NCI-H1930 (cell line): ENCODE results near the gene KCNN2.
"Not testable (repeated sequence)": the region's sequence is repeated elsewhere in the genome, so short reads cannot be mapped to it uniquely, and the experiment has no call there.

Source experiments
- DNase-seq, 2 experiments: peaks; one replicate each; lab custom pipeline; 2025; lab: John Stamatoyannopoulos, UW

Gene KCNN2

GRCh38 chr5:114419959-114420358 is 58.1 kb downstream of the KCNN2 start:
- no peak for DNase-seq

DNA sequence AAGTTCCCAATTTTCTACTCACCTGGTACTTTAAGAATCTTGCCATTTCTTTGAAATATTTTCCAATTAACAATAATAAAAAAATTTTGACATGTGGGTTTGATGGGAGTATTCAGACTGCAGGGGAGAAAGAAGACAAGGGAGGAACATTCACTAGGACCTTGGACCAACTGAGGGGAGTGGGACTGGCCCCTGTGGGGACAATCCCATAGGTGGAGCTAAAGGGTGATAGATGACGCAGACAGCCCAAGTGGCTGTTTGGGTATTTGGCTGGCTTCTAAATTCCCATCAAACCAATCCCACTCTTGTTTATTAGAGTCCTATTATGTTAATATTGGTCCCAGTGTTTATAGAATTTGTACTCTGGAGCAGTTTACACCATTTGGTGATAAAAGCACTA is 65.3 kb downstream of the KCNN2 start:
- no peak for DNase-seq

DNA sequence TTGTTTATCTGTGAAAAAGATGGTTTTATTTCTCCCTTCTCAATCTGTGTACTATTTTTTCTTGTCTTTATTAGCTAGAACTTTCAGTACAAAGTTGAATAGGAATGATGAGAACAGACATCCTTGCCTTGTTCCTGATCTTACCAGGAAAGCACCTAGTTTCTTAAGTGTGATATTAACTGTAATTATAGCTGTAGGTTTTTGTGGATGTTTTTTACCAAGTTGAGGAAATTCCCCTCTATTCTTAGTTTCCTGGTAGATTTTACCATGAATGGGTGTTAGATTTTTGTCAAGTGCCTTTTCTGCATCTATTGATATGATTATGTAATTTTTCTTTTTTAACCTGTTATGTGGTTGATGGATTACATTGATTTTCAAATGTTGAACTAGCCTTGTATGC is 68.7 kb downstream of the KCNN2 start:
- DNase-seq = no peak

DNA sequence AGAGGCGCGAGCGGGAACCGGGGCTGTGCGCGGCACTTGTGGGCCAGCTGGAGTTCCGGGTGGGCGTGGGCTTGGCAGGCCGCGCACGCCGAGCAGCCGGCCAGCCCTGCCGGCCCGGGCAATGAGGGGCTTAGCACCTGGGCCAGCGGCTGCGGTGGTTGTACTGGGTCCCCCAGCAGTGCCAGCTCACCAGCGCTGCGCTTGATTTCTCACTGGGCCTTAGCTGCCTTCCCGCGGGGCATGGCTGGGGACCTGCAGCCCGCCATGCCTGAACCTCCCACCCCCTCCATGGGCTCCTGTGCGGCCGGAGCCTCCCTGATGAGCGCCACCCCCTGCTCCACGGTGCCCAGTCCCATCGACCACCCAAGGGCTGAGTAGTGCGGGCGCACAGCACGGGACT is 70.8 kb downstream of the KCNN2 start:
- DNase-seq = not testable (repeated sequence)

DNA sequence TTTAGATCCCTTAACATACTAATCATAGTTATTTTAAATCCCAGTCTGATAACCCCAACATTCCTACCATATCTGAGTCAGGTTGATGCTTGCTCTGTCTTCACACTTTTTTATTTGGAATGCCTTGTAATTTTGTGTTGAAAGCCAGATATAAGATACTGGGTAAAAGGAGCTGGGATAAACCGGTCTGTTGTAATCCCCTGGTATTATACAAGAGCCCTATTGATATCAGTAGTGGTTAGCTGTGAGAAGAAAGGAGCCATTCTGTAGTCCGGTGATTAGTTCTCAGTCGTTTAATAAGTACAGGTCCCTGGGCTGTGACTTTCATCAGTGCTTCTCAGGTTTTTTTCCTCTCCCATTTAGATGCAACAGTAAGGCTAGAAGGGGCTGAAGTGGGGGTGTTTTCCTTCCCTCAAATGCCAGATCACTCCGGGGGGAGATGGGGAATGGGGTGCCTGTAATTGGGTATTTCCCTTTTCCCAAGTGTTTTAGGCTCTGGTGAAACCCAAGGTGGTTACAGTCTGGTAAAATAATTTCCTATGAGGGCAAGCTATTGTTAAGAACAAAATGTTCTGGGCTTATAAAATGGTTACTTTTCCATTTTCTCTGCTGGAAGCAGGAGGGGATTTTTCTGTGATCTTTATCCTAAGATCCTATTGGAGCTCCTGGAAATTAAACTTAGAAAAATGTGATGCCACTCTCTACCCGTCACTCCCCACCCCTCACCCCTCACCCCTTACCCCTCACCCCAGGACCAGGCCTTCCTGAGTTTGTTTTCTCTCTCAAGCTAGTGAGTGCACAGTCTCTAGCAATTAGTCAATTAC is 72.7 kb downstream of the KCNN2 start:
- no peak for DNase-seq

- no peak for DNase-seq
Measured at GRCh38 chr5:114435220-114435481, 73.3 kb downstream of the KCNN2 start.

- no peak for DNase-seq
Measured at GRCh38 chr5:114435885-114436299, 74.0 kb downstream of the KCNN2 start.

- DNase-seq = no peak
Measured at GRCh38 chr5:114437936-114438335, 76.1 kb downstream of the KCNN2 start.

DNA sequence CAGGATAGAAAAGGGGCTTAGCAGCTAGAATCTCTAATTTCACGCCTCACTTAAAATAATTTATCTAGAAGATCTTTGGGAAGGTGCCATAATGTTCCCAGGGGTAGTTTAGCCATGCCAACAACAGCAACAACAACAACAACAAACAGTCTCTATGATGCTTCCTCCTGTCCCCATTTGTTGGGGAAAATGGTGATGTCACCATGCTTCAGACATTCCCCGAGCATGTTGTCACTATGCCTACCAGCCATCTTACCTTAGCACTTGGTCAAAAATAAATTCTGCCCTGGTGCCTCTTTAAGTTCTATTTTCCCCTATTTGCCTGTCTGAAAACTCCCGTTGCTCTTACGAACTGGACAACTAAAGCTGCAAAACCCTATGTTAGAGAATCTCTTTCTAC is 76.6 kb downstream of the KCNN2 start:
- no peak for DNase-seq

GRCh38 chr5:114447084-114447773 is 85.4 kb downstream of the KCNN2 start:
- no peak for DNase-seq

DNA sequence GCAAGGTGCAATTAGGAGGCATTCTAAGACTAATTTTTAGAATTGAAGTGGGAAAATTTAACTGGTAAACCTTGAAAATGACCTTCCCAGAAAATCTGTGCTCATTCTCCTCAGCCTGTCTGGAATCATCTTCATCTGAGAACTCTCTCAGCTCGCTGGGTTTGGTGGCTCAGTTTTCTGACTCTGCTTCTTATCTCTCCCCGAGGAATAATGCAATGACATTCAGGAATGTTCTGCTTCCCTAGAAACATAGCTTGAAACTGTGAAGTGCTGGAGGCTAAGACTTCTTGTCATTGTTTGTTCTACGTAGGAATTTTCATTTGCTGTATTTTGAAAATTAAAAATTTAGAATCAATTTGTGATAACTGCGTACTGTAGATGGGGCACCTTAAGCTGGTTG is 86.6 kb downstream of the KCNN2 start:
- DNase-seq = no peak

- DNase-seq = peak in 1 of 2 experiments; percentile 15
Measured at GRCh38 chr5:114449860-114450421, 88.1 kb downstream of the KCNN2 start.

DNA sequence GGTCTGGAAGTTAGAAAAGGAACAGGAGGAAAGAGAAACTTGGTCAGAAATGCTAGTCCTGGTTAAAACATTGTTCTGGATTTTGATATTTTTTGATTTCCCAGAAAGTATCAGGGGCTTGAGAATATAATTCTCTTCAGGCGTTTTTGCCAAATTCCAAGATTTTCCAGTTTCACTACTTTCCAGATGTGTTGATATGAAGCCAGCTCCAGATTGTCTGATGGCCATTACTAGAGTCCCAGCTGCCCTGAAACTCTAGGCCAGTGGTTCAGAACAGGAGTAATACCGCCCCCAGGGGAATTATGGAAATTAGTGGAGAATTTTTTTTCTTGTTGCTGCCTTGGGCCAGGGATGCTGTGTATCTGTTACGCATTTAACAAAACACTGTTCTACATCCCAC is 88.6 kb downstream of the KCNN2 start:
- no peak for DNase-seq

DNA sequence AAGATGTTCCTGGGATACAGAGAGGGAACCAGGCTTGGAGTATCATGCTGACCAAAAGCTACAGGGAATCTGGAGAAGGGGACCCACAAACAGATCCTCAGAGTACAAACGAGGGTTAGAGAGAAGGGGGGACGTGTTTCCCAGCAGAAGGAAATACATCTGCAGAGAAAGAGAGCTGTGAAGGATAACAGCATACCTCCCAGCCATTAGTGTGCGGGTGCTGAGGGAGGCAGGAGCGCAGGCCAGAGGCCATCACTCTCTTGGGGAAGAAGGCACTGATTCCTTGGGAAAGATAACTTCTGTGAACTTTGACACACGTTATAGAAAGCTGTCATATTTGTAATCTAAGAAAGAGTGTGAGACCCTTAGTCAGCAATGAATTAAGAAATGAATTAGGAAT is 96.9 kb downstream of the KCNN2 start:
- no peak for DNase-seq

DNA sequence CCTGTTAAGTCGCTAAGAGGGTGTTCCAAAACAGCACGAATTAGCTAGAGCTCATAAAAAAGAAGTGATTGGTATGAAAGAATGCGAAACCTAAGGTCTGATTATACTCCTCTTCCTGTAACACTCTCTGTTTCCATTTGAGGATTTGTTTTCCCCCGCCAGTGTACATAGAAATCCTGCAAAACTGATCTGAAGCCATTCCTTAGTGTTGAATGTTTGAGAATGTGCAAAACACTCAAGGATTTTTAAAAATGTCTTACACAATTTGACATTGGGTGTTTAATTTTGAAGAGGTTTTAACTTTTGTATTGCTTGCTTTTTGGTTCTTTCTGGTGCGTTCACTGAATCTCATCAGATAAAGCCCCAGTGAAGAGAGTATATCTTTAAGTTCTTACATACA is 105.3 kb downstream of the KCNN2 start:
- no peak for DNase-seq

DNA sequence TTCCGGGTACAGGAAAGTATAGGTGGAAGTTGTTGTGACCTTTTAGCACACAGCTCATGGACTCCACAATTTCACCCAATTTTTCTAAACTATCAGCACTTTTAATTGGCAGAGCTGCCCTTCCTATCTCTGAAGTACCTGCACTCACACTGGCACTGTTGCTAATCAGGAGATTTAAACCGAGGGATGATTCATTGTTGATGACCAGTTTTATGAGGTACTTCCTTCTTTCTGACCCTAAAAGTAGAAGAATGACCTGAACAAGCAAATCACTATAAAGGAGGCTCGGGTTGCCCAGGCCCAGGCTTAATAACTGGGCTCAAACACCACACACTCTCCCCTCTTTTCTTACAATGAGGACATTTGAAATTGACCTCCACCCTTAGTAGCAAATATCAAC is 105.9 kb downstream of the KCNN2 start:
- DNase-seq = no peak

DNA sequence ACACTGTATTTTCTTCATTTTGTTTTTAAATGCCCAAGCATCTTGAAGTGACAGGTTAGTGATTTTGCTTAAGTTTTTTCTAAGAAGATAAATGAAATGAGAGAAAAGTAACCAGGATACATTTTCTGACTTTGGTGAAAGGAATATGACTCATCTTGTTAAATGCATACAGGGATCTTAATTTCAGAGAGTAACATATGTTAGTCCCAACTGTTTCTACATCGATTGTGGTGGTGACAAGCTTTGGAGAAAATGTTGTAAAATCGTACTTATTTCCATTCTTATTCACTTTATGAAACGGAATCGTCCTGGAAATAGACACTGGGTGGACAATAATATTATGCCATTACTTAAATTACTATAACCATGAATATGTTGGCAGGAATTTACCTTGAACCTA is 107.5 kb downstream of the KCNN2 start:
- no peak for DNase-seq

DNA sequence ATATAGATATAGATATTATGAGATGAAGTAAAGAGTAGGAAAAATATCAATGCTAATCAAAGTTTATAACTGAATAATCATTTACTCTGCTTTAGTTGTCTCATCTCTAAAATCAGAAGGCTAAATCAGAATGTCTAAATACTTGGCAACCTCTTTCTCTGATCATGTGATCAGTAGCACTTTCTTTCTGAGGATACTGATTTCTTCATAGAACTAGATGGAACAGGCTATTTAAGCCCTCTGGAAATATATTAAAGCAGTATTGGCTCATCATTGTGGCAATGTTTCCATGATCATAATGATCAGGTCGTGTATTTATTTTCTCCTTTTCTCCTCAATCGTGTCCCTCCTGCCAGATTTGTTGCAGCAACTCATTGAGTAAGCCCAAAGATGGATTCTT is 109.7 kb downstream of the KCNN2 start:
- no peak for DNase-seq

- no peak for DNase-seq
Measured at GRCh38 chr5:114473541-114473940, 111.7 kb downstream of the KCNN2 start.

GRCh38 chr5:114477816-114478334 is 116.0 kb downstream of the KCNN2 start:
- no peak for DNase-seq

DNA sequence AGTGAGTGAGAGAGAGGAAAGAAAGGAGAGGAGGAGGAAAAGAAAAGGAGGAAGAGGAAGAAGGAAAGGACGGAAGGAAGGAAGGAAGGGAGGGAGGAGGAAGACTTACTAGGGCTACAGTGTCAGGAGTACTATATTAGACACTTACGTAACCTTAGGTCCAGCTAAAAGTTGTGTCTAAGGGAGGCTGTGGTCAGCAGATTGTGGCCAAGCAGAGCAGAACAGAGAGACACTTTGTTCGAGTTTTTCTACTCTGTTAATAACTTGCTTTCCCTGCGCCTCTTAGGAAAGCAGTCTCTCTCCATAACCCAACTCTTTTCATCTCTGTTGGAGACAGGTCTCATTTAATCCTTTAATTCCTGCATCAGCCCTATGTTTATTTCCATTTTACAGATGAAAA is 138.9 kb downstream of the KCNN2 start:
- DNase-seq = no peak

GRCh38 chr5:114504560-114504959 is 142.7 kb downstream of the KCNN2 start:
- no peak for DNase-seq

DNA sequence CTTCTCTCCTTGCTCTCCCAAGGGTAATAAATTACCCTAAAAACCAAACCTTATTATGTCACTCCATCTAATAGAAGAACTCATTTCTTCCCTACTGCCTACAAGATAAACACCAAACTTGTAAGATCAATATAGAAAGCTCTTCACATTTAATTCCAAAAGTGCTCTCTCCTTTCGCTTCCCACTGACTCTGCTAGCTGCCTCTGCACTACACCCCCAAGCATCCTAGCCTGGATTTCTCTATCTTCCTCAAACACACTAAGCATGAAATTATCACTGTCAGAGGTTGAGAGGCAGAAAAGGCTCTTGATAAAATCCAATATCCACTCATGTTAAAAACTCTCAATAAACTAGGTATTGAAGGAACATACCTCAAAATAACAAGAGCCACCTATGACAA is 162.4 kb downstream of the KCNN2 start:
- no peak for DNase-seq
